H1 (cell line): ENCODE measurements around the gene KRT32.

Experiments
- CTCF ChIP-seq, 3 experiments: IDR thresholded peaks; 1 replicate in 2 of 3; 2 replicates in 1 of 3; pipeline versions ENCODE4 v1.5.1 to v1.6.1; 2011; ENCODE audit warnings: low read length in 3 of 3, mild to moderate bottlenecking in 3 of 3, inconsistent platforms in 2 of 3, low read depth in 1 of 3, moderate library complexity in 1 of 3; ENCODE audit not compliant: insufficient read depth in 1 of 3; ENCODE audit errors: control extremely low read depth in 1 of 3
- GTF2F1 ChIP-seq: IDR thresholded peaks from 2 replicates; pipeline ENCODE4 v1.6.1; 2012; ENCODE audit warnings: low read depth, low read length, improper control_type of control experiment, borderline replicate concordance
- HDAC2 ChIP-seq, 2 experiments: fragments of 300-600 bp in 1 of 2; sonication (generic) in 1 of 2; IDR thresholded peaks; 2 replicates each; pipeline ENCODE4 v1.6.1; 2011 to 2012; ENCODE audit warnings: low read depth in 2 of 2, low read length in 2 of 2, mild to moderate bottlenecking in 2 of 2, moderate library complexity in 2 of 2, borderline replicate concordance in 1 of 2, inconsistent platforms in 1 of 2
- POLR2AphosphoS5 ChIP-seq: IDR thresholded peaks from 2 replicates; pipeline ENCODE4 v1.6.1; 2011; ENCODE audit warnings: low read depth, low read length
- RAD21 ChIP-seq, 2 experiments: IDR thresholded peaks in 1 of 2; conservative IDR thresholded peaks in 1 of 2; 2 replicates each; pipeline ENCODE4 v1.6.1; 2011; ENCODE audit warnings: low read depth in 2 of 2, low read length in 2 of 2, improper control_type of control experiment in 1 of 2, inconsistent platforms in 1 of 2, mild to moderate bottlenecking in 1 of 2, moderate library complexity in 1 of 2
- TAF1 ChIP-seq: IDR thresholded peaks from 2 replicates; pipeline ENCODE4 v1.6.1; 2011; ENCODE audit warnings: mild to moderate bottlenecking, low read depth, low read length
- ZNF274 ChIP-seq: IDR thresholded peaks from 2 replicates; pipeline ENCODE4 v1.7.0; 2012; ENCODE audit warnings: low read length, borderline replicate concordance; ENCODE audit errors: extremely low read depth

- TF ChIP-seq CTCF (IDR thresholded peaks at IDR 0.05; ENCODE audit: control extremely low read depth in 1 of 3, insufficient read depth in 1 of 3, low read depth in 1 of 3, low read length in 3 of 3) (no peak), ZNF274 (no peak), GTF2F1 (no peak), TAF1 (no peak), RAD21 (IDR thresholded peaks at IDR 0.05 in 1 of 2, conservative IDR thresholded peaks at IDR 0.05 in 1 of 2; ENCODE audit: low read depth in 2 of 2, low read length in 2 of 2) (no peak), POLR2AphosphoS5 (no peak), HDAC2 (IDR thresholded peaks at IDR 0.05; ENCODE audit: borderline replicate concordance in 1 of 2, low read depth in 2 of 2, low read length in 2 of 2) (no peak)
Measured at GRCh38 chr17:41467561-41467960, 375 bp upstream of the KRT32 start.
